Progenitor cell of endocrine pancreas (in vitro differentiated cells): ENCODE results near the gene CTBP1. TPM values are rescaled to one million over a fixed set of nuclear protein-coding genes. Genes with fewer than 3 reads are reported as not detected.
A peak's percentile ranks its signal among the peaks of the same experiment; 100 is the strongest.

Experiments
- DNase-seq: peaks from one replicate; pipeline ENCODE4 v3.0.0; 2021; ENCODE audit warnings: low spot score; ENCODE audit not compliant: unreplicated experiment
- H3K27ac Mint-ChIP-seq: 2 replicates; pipeline ENCODE4 v1.8.0; 2021; ENCODE audit warnings: mild to moderate bottlenecking, moderate library complexity, mixed read lengths
- H3K27me3 Mint-ChIP-seq: 2 replicates; pipeline ENCODE4 v1.8.0; 2021; ENCODE audit warnings: mixed read lengths
- H3K36me3 Mint-ChIP-seq: 2 replicates; pipeline ENCODE4 v1.8.0; 2022; ENCODE audit warnings: mixed read lengths; ENCODE audit not compliant: insufficient read depth
- H3K4me1 Mint-ChIP-seq: 2 replicates; pipeline ENCODE4 v1.8.0; 2021; ENCODE audit warnings: low read depth, mixed read lengths
- H3K4me3 Mint-ChIP-seq: 2 replicates; pipeline ENCODE4 v1.8.0; 2021; ENCODE audit warnings: low read depth, mild to moderate bottlenecking, moderate library complexity, mixed read lengths
- H3K9me3 Mint-ChIP-seq: 2 replicates; pipeline ENCODE4 v1.8.0; 2021; ENCODE audit warnings: low read depth, mixed read lengths
- CTCF ChIP-seq: fragments of 200-600 bp; sonication (generic); IDR thresholded peaks from one replicate; pipeline ENCODE4 v1.5.0; 2021; ENCODE audit warnings: antibody characterized with exemption, mild to moderate bottlenecking; ENCODE audit not compliant: unreplicated experiment
- total RNA-seq: library from RNA; stranded (reverse); gene quantifications from 2 replicates; pipeline ENCODE4 v1.2.1, GENCODE V29; 2021

The CTBP1 gene
- total RNA-seq, 1 donor from 2014 or later = 199 TPM

GRCh38 chr4:1246111-1246881 is 2.6 kb downstream of the CTBP1 start:
- peak; percentile 8 for DNase-seq
- Mint-ChIP-seq H3K27me3 (no peaks in the 10 kb centered on the region), H3K27ac (peak overlapping the region; percentile 85), H3K4me3 (peak overlapping the region; percentile 78), H3K36me3 (peaks cover 12% of the 10 kb centered on the region), H3K4me1 (peaks cover 30% of the 10 kb centered on the region), H3K9me3 (no peaks in the 10 kb centered on the region)
- no peak for TF ChIP-seq CTCF

- Mint-ChIP-seq H3K27me3 (no peaks in the 10 kb centered on the region), H3K36me3 (peaks cover 9% of the 10 kb centered on the region), H3K27ac (no peak overlapping the region), H3K4me1 (peaks cover 31% of the 10 kb centered on the region), H3K9me3 (no peaks in the 10 kb centered on the region), H3K4me3 (peak overlapping the region; percentile 78)
- no peak for DNase-seq
- no peak for TF ChIP-seq CTCF
Measured at GRCh38 chr4:1245481-1246051, 3.4 kb downstream of the CTBP1 start.

- H3K4me3 Mint-ChIP-seq = peak overlapping the region; percentile 55
- peaks cover 6% of the 10 kb centered on the region for H3K36me3 Mint-ChIP-seq
Measured at GRCh38 chr4:1244978-1245471, 3.9 kb downstream of the CTBP1 start.

GRCh38 chr4:1244081-1244977 is 4.6 kb downstream of the CTBP1 start:
- Mint-ChIP-seq H3K9me3 (no peaks in the 10 kb centered on the region), H3K4me1 (peaks cover 26% of the 10 kb centered on the region), H3K27ac (peak overlapping the region; percentile 83), H3K36me3 (peaks cover 7% of the 10 kb centered on the region), H3K4me3 (no peak overlapping the region), H3K27me3 (no peaks in the 10 kb centered on the region)
- DNase-seq = peak; percentile 7
- no peak for TF ChIP-seq CTCF

More at GRCh38 chr4:1244978-1245471, 3.9 kb downstream of the CTBP1 start:
- Mint-ChIP-seq H3K4me1 (peaks cover 29% of the 10 kb centered on the region), H3K27me3 (no peaks in the 10 kb centered on the region), H3K27ac (peak overlapping the region; percentile 79), H3K9me3 (no peaks in the 10 kb centered on the region)
- TF ChIP-seq CTCF = no peak
- peak; percentile 9 for DNase-seq
